HEK293 (cell line): ENCODE data around the gene NEB.

Experiments
- ZBTB48 ChIP-seq: fragments of 450-650 bp; formaldehyde crosslinking; IDR thresholded peaks from 2 replicates; pipeline ENCODE4 v1.5.1; 2016; ENCODE audit warnings: missing biosample characterization, missing genetic modification characterization
- ZEB2 ChIP-seq: fragments of 450-650 bp; formaldehyde crosslinking; IDR thresholded peaks from 2 replicates; pipeline ENCODE4 v1.5.1; 2016; ENCODE audit warnings: missing biosample characterization, missing genetic modification characterization
- ZFP41 ChIP-seq: fragments of 450-650 bp; formaldehyde crosslinking; IDR thresholded peaks from 2 replicates; pipeline ENCODE4 v1.5.1; 2016; ENCODE audit warnings: missing biosample characterization, missing genetic modification characterization, borderline replicate concordance
- ZNF140 ChIP-seq: fragments of 450-650 bp; formaldehyde crosslinking; IDR thresholded peaks from 2 replicates; pipeline ENCODE4 v1.5.1; 2016; ENCODE audit warnings: missing biosample characterization, missing genetic modification characterization
- ZNF184 ChIP-seq: fragments of 450-650 bp; IDR thresholded peaks from 2 replicates; pipeline ENCODE4 v1.5.1; 2018; ENCODE audit warnings: missing biosample characterization, mild to moderate bottlenecking, missing genetic modification characterization
- ZNF2 ChIP-seq: fragments of 450-650 bp; formaldehyde crosslinking; IDR thresholded peaks from 2 replicates; pipeline ENCODE4 v1.5.1; 2016; ENCODE audit warnings: missing biosample characterization, missing genetic modification characterization
- ZNF211 ChIP-seq: fragments of 450-650 bp; formaldehyde crosslinking; IDR thresholded peaks from 2 replicates; pipeline ENCODE4 v1.5.1; 2016; ENCODE audit warnings: low read depth, missing biosample characterization, missing genetic modification characterization
- ZNF623 ChIP-seq: fragments of 450-650 bp; formaldehyde crosslinking; IDR thresholded peaks from 2 replicates; pipeline ENCODE4 v1.5.1; 2016; ENCODE audit warnings: missing biosample characterization, missing genetic modification characterization
- ZNF777 ChIP-seq: fragments of 450-650 bp; formaldehyde crosslinking; IDR thresholded peaks from 2 replicates; pipeline ENCODE4 v1.5.1; 2017; ENCODE audit warnings: missing biosample characterization, missing genetic modification characterization, borderline replicate concordance
- TF ChIP-seq, protein P1 (sequence below): fragments of 450-650 bp; formaldehyde crosslinking; IDR thresholded peaks from 2 replicates; pipeline ENCODE4 v1.5.1; 2016; ENCODE audit warnings: missing biosample characterization, missing genetic modification characterization
- TF ChIP-seq, protein P2 (sequence below): fragments of 450-650 bp; formaldehyde crosslinking; IDR thresholded peaks from 2 replicates; pipeline ENCODE4 v1.5.1; 2016; ENCODE audit warnings: missing biosample characterization, missing genetic modification characterization

DNA sequence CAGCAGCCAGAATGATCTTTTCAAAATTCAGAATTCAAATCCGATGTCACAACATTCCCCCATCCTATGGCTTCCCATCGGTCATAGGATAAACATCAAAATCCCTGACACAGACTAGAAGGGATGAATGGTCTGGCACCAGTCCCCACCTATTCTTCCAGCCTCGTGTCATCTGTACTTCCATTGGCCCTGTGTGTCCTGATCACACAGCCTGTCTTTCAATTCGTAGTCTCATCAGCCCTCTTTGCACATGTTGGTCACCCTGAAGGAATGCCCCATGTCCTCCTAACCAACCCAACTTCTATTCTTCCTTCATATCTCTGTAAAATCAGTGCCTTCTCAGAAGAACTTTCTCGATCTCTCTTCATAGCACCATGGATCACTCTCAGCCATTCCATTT is 157.2 kb downstream of the NEB start:
- TF ChIP-seq, protein P1, sequence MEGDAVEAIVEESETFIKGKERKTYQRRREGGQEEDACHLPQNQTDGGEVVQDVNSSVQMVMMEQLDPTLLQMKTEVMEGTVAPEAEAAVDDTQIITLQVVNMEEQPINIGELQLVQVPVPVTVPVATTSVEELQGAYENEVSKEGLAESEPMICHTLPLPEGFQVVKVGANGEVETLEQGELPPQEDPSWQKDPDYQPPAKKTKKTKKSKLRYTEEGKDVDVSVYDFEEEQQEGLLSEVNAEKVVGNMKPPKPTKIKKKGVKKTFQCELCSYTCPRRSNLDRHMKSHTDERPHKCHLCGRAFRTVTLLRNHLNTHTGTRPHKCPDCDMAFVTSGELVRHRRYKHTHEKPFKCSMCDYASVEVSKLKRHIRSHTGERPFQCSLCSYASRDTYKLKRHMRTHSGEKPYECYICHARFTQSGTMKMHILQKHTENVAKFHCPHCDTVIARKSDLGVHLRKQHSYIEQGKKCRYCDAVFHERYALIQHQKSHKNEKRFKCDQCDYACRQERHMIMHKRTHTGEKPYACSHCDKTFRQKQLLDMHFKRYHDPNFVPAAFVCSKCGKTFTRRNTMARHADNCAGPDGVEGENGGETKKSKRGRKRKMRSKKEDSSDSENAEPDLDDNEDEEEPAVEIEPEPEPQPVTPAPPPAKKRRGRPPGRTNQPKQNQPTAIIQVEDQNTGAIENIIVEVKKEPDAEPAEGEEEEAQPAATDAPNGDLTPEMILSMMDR: no peak
- no peak for TF ChIP-seq ZNF211 (tag by site-specific recombination)
- TF ChIP-seq ZNF184 (tag by site-specific recombination): no peak
- no peak for TF ChIP-seq ZEB2 (tag by site-specific recombination)
- no peak for TF ChIP-seq ZFP41 (tag by site-specific recombination)
- TF ChIP-seq ZNF2 (tag by site-specific recombination): no peak
- TF ChIP-seq ZNF140: no peak
- no peak for TF ChIP-seq ZNF623 (tag by site-specific recombination)
- TF ChIP-seq, protein P2, sequence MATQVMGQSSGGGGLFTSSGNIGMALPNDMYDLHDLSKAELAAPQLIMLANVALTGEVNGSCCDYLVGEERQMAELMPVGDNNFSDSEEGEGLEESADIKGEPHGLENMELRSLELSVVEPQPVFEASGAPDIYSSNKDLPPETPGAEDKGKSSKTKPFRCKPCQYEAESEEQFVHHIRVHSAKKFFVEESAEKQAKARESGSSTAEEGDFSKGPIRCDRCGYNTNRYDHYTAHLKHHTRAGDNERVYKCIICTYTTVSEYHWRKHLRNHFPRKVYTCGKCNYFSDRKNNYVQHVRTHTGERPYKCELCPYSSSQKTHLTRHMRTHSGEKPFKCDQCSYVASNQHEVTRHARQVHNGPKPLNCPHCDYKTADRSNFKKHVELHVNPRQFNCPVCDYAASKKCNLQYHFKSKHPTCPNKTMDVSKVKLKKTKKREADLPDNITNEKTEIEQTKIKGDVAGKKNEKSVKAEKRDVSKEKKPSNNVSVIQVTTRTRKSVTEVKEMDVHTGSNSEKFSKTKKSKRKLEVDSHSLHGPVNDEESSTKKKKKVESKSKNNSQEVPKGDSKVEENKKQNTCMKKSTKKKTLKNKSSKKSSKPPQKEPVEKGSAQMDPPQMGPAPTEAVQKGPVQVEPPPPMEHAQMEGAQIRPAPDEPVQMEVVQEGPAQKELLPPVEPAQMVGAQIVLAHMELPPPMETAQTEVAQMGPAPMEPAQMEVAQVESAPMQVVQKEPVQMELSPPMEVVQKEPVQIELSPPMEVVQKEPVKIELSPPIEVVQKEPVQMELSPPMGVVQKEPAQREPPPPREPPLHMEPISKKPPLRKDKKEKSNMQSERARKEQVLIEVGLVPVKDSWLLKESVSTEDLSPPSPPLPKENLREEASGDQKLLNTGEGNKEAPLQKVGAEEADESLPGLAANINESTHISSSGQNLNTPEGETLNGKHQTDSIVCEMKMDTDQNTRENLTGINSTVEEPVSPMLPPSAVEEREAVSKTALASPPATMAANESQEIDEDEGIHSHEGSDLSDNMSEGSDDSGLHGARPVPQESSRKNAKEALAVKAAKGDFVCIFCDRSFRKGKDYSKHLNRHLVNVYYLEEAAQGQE (tag by site-specific recombination): no peak
- no peak for TF ChIP-seq ZBTB48 (tag by site-specific recombination)
- no peak for TF ChIP-seq ZNF777
